BJ (cell line): ENCODE measurements around the gene MOGAT2. TPM values are rescaled to one million over a fixed set of nuclear protein-coding genes. Genes with fewer than 3 reads are reported as not detected.

Experiments
- CTCF ChIA-PET: fragments of 350-600 bp; formaldehyde crosslinking; extraction: SDS; loops from one replicate; lab custom pipeline; 2021; ENCODE audit warnings: antibody characterized with exemption, inconsistent platforms; lab: Yijun Ruan, JAX
- POLR2A ChIA-PET: fragments of 300-600 bp; sonication (Branson Sonifier 250); formaldehyde crosslinking; extraction: SDS; loops from one replicate; lab custom pipeline; 2021; ENCODE audit warnings: antibody characterized with exemption; lab: Charles Lee
- DNase-seq: peaks from one replicate; pipeline ENCODE4 v3.0.0-alpha.2; 2011; ENCODE audit warnings: low read depth
- H3K27me3 ChIP-seq: 2 replicates; pipeline ENCODE4 v1.6.0; 2011; ENCODE audit warnings: low read length; ENCODE audit not compliant: control insufficient read depth, insufficient read depth
- H3K36me3 ChIP-seq: 2 replicates; pipeline ENCODE4 v1.5.1; 2011; ENCODE audit warnings: low read length; ENCODE audit not compliant: control insufficient read depth, insufficient read depth
- H3K4me3 ChIP-seq: 2 replicates; pipeline ENCODE4 v1.5.1; 2011; ENCODE audit warnings: low read depth, mild to moderate bottlenecking, control low read depth, low read length
- CTCF ChIP-seq: IDR thresholded peaks from 2 replicates; pipeline ENCODE4 v1.5.1; 2011; ENCODE audit warnings: low read depth, mild to moderate bottlenecking, control low read depth, inconsistent platforms, low read length, moderate library complexity; ENCODE audit not compliant: insufficient read depth
- polyA plus RNA-seq: library from polyadenylated mRNA; depleted of rRNA; stranded (reverse); fragments of >200 nt; gene quantifications from 2 replicates; pipeline ENCODE4 v1.2.3, GENCODE V29; 2011

The MOGAT2 gene
- polyA plus RNA-seq, 1 experiment: not detected

GRCh38 chr11:75776546-75776945, 58.9 kb downstream of the MOGAT2 start:
- CTCF ChIA-PET: interaction anchor here (1.7 to 2.2 kb wide), 4 partner anchors 11 to 92 kb away, joined by 3 to 7 read pairs (median 4); no protein-coding TSS in a partner anchor
- TF ChIP-seq CTCF: no peak
- Histone ChIP-seq H3K36me3 (no peaks in the 10 kb centered on the region), H3K27me3 (peaks cover 3% of the 10 kb centered on the region), H3K4me3 (no peak overlapping the region)
- POLR2A ChIA-PET: no interaction called here
- DNase-seq: no peak

GRCh38 chr11:75777461-75778110, 59.9 kb downstream of the MOGAT2 start:
- Histone ChIP-seq H3K4me3 (no peak overlapping the region), H3K27me3 (peaks cover 3% of the 10 kb centered on the region), H3K36me3 (no peaks in the 10 kb centered on the region)
- POLR2A ChIA-PET: no interaction called here
- TF ChIP-seq CTCF: no peak
- CTCF ChIA-PET: interaction anchor here (1.7 to 2.2 kb wide), 3 partner anchors 10 to 91 kb away, joined by 3 to 7 read pairs (median 5); no protein-coding TSS in a partner anchor
- no peak for DNase-seq

- H3K27me3 ChIP-seq: peaks cover 1% of the 10 kb centered on the region; the same call in 1 of the 2 replicates
- ChIA-PET CTCF (interaction anchor here (2.7 kb wide), 1 partner anchor 24 kb away, joined by 10 read pairs; no protein-coding TSS in a partner anchor), POLR2A (no interaction called here)
- DNase-seq: no peak
- H3K36me3 ChIP-seq: no peaks in the 10 kb centered on the region
- H3K4me3 ChIP-seq: no peak overlapping the region
- TF ChIP-seq CTCF: no peak
These were observed 61.3 kb downstream of the MOGAT2 start for GRCh38 chr11:75778962-75779361.

- no peaks in the 10 kb centered on the region; the same call in 1 of the 2 replicates for H3K27me3 ChIP-seq
- POLR2A ChIA-PET: no interaction called here
- no peaks in the 10 kb centered on the region for H3K36me3 ChIP-seq
- CTCF ChIA-PET: interaction anchor here (1.0 to 2.7 kb wide), 2 partner anchors 23 to 74 kb away, joined by 3 to 10 read pairs; no protein-coding TSS in a partner anchor
- DNase-seq: no peak
- no peak for TF ChIP-seq CTCF
- no peak overlapping the region for H3K4me3 ChIP-seq
These were observed 62.3 kb downstream of the MOGAT2 start for GRCh38 chr11:75779960-75780359.

- H3K36me3 ChIP-seq: no peaks in the 10 kb centered on the region
- no peak for DNase-seq
- TF ChIP-seq CTCF: no peak
- CTCF ChIA-PET: interaction anchor here (1.0 to 2.7 kb wide), 2 partner anchors 22 to 75 kb away, joined by 3 to 10 read pairs; no protein-coding TSS in a partner anchor
- POLR2A ChIA-PET: no interaction called here
- no peak overlapping the region for H3K4me3 ChIP-seq
- H3K27me3 ChIP-seq: no peaks in the 10 kb centered on the region
These were observed 63.2 kb downstream of the MOGAT2 start for GRCh38 chr11:75780888-75781287.
